Tongue (tissue), 2 donors: ENCODE results near the gene CLEC2L. TPM values are rescaled to one million over a fixed set of nuclear protein-coding genes. Genes with fewer than 3 reads are reported as not detected.
A peak's percentile ranks its signal among the peaks of the same experiment; 100 is the strongest.
"Not testable (repeated sequence)": the region's sequence is repeated elsewhere in the genome, so short reads cannot be mapped to it uniquely, and the experiment has no call there.

Source experiments
- DNase-seq: peaks from one replicate; pipeline ENCODE4 v3.0.0-alpha.2; 2015
- total RNA-seq: library from RNA; depleted of rRNA; stranded (reverse); fragments of >200 nt; gene quantifications from one replicate; pipeline ENCODE4 v1.2.3, GENCODE V29; 2014

CLEC2L gene
- total RNA-seq, 1 donor from 2014 or later, result not detected

DNA sequence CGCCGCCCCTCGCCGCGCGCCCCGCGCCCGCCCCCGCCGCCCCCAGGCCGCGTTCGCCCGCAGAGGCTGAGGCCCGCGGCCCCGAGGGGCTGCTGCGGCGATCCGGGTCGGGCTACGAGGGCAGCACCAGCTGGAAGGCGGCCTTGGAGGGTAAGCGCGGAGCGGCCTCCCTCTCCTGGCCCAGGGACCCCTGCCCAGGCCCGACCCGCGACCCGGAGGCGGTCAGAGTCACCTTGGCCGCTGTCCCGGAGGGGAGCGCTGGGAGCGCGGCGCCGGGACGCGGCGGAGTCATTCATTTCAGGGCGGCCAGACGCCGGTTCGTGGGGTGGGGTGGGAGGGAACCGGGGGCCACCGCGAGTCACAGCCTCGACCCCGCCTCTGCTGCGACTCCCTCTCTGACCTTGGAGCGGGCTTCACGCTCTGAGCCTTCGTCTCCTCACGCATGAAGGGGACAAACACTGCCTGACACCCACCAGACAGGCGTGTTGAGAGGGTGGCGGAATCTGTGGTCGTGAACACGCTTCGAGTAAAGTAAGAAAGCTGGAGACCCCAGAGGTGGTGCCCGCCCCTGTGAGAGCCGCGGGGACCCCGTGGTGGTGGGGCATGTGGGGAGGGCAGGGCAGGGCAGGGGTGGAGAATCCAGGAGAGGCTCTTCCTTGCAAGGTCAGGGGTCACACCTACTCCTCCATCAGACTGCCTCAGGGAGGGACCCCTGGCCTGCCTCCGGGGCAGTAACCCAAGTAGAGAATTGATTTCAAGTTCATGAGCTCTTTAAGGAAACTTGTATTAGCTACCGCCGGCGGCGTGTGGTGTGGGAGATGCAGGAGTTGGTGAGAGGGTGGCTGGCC is 707 bp downstream of the CLEC2L start:
- DNase-seq, result no peak

DNA sequence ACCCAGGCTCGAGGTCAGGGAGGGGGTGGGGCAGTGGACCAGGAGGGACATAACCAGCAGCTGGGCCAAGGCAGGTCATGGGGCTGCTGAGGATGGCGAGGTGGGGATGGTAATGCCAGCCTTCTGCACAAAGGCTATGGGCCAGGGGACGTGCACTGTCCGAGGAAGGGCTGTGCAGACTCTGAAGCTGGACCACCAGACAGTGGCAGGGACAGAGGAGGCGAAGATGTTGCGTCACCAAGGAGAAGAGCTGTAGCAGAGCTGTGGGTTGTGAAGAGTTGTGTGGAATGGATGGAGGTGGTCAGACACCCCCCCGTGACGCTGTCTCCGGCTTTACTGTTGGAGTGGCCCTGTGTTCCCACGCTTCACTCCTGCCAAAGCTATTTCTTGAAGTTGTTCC is 1.8 kb downstream of the CLEC2L start:
- no peak for DNase-seq

DNA sequence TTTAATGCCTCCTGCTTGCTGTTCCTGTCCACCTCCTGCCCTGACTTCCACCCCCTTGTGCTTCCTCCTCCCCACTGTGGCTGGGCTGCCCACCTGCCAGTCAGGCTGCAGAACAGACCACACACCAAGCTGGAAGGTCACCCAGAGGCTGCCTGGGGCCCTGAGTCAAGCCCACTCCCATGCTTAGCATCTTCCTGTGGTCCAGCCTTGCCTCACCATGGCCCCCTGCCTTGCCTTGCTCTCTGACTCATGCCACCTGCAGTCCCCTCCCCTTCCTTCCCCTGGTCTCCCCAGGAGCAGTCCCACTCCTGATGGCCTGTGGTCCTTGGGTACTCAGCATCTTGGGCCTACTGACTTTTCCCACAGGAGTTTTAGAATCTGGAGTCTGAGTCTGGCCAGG is 2.3 kb downstream of the CLEC2L start:
- DNase-seq, result no peak

DNA sequence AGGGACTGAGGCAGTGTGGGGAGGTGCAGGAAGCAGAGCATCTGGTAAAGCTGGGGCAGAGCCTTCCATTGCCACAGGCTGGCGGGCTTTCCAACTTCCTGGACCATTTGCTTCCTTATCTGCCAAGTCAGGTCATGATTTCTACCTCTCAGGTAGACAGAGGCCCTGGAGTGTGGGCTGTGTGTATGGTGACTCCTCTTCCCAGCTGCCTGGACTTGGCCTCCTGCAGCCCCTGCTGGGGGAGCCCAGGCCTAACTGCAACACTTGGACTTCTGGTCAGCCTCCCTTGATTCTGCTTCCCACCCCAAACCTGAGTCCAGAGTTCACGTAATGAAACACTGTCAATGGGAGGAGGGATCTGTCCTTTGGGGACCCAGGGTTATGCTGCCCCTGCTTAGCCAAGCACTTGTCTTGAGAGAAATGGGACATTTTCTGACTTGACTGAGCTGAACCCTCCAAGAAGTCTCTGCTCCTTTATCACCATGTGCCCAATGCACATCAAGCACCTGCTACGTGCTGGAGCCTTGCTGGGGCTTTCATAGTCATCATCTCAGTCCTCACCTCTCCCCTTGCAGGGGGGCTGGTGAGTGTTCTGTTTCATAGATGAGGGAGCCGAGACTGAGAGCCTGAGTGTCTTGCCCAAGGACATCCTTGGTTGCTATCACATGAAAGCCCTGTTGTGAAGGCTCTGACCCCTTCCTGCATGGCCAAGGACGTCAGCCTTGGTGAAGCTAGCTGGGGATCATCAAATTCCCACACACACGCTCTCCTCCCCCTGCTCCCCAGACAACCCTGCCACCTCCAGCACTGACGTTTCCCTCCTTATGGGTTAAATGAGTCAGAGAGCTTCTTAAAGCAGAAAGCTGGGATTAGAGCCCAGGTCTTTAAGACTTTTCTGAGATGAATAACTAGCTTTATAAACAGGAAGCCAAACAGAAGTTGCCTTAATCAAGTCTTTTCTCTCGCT is 3.4 kb downstream of the CLEC2L start:
- no peak for DNase-seq

DNA sequence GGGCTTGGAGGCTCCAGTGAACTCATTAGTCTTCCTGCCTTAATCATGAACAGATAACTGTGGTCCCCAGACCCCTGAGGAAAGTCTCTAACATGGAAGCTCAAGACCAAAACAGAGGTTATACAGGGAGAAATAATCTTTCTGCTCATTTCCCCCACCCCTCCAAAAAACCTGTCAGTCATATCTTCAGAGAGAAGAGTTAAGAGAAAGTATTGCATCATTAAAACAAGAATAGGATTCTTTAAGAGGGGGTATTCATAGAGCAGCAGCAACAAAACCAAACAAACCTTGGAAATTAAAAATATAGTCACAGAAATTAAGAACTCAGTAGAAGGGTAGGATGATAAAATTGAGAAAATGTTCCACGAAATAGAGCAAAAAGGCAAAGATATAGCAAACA is 7.6 kb downstream of the CLEC2L start:
- DNase-seq, result no peak

DNA sequence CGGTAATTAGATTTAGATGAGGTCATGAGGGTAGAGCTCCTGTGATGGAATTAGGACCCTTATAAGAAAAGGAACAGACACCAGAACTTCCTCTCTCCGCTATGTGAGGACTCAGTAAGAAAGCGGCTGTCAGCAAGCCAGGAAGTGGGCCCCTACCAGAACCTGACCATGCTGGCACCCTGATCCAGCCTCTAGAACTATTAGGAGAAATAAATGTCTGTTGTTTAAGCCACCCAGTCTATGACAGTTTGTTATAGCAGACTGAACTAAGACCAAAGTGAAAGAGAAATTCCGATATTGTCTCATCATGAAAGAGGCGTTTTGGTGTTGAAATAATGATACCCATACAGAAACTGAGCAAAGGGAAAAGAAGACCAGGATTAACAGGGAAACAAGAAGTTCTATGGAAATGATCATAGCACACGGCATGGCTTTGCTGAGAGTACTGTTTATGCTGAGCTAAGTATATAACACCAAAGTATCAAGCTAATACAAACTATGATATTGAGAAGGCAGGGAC is 9.2 kb downstream of the CLEC2L start:
- no peak for DNase-seq

DNA sequence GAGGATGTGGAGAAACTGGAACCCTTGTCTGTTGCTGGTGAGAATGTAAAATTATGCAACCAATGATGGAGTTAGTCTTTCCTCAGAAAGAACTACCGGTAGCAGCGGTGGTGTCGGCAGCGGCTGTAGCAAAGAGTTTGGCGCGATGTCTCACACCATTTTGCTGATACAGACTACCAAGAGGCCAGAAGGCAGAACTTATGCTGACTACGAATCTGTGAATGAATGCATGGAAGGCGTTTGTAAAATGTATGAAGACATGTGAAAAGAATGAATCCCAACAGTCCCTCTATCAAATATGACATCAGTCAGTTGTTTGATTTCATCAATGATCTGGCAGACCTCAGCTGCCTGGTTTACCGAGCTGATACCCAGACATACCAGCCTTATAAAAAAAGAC is 10.6 kb downstream of the CLEC2L start:
- DNase-seq, result no peak

DNA sequence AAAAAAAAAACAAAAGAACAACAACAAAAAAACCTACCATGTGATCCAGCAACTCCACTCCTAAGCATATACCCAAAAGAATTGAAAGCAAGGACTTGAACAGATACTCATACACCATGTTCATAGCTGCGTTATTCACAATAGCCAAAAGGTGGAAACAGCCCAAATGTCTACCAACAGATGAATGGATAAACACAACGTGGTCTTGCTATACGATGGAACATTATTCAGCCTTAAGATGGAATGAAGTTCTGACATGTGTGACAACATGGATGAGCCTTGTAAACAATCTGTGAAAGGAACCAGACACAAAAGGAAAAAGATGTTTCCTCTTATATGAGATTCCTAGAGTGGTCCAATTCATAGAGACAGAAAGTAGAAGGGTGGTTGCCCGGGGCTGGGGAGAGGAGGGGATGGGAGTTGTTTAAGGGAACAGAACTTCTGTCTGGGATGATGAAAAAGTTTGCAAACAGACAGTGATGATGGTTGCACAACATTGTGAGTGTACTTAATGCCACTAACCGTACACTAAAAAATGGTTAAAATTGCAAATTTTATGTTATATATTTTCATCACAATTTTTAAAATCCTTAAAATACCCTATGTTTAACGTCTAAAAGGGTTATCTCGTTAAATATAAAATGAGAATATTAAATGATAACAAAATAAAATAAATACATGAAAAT is 11.6 kb downstream of the CLEC2L start:
- DNase-seq, result peak; percentile 57

DNA sequence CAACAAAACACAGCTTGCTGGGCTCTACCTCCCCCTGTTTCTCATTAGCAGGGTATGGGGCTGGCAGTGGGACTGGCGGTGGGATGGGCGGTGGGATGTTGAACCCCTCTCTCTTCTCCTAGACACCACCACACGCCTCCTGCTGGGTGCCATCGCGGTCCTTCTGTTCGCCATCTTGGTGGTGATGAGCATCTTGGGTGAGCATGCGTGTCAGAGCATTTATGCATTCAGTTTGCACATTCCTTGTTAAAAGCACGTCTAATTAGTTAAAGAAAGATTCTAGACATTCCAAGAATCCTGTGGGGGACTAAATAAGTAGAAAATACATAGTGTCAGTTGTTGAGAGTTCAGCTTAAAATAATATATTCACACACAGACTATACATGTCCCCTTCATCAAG is 12.7 kb downstream of the CLEC2L start:
- DNase-seq, result no peak

DNA sequence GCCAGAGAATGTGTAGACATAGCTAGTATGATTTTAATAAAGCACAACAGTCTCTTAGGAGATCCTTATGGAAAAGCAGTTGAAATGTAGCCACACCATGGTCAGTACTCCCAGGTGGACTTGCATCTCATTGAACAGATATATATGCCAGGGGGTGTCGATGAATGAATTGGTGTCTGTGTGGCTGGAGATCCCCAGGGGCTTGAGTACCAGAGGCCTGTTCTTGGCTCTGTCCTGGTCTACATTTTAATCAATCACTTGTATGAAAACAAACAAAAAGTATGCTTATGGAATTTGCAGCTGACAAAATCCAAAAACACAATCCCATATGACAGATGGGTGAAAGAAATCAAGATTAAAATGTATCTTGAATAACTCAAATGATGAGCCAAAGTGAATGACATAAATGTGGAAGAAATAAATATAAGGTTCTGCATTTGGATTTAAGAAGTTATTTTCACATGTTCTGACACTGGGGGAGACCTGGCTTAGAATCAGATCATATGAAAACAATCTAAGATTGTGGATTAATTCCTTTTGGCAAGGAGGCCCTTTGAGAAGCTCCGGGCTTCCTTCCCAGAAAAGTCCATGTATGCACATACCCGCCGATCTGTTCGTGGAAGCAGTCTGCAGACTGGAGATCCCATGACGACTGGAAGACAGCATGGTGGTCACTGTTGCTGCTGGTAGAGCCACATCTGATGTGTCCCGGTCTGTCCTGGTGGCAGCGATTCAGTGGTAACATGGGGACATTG is 15.6 kb downstream of the CLEC2L start:
- DNase-seq, result peak; percentile 86

DNA sequence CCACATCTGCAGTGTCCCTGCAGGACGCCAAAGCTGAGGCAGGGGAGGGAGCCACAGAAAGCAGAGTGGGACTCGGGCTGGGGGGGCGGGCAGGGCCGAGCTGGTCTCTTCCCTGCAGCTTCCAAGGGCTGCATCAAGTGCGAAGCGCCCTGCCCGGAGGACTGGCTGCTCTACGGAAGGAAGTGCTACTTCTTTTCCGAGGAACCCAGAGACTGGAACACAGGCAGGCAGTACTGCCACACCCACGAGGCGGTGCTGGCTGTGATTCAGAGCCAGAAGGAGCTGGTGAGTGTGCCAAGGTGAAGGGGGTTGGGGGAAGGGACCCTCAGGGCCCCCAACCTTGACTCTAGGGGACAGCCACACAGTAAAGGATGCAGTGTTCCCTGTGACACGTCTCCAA is 16.7 kb downstream of the CLEC2L start:
- no peak for DNase-seq

DNA sequence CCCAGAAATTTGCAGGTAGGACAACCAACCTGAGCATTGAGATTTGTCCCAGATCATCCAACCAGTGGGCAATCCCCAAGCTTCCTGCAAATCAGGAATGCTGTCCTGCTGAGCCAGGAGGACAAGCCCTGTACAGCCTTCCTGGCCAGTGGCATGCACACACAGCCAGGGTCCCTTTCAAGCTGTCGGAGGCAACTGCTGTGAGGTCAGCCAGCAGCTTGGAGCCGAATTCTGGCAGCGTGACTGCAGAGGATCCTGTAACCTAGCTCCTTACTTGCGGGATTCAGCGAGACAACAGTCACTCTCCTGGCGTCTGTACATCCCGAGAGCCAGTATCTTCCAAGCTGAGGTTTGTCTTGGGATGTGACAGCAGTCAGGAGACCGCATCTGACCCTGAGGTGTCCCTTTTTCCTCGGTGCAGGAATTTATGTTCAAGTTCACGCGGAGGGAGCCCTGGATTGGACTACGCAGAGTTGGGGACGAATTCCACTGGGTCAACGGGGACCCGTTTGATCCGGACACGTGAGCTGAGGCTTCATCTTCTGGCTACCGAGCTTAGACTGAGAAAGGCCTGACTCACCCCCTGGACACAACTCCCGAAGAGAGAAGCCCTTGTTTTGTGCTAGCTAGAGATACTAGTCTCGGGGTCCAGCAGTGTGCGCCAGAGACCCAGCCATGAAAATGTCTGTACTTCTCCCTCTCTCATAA is 18.3 kb downstream of the CLEC2L start:
- peak; percentile 17 for DNase-seq

DNA sequence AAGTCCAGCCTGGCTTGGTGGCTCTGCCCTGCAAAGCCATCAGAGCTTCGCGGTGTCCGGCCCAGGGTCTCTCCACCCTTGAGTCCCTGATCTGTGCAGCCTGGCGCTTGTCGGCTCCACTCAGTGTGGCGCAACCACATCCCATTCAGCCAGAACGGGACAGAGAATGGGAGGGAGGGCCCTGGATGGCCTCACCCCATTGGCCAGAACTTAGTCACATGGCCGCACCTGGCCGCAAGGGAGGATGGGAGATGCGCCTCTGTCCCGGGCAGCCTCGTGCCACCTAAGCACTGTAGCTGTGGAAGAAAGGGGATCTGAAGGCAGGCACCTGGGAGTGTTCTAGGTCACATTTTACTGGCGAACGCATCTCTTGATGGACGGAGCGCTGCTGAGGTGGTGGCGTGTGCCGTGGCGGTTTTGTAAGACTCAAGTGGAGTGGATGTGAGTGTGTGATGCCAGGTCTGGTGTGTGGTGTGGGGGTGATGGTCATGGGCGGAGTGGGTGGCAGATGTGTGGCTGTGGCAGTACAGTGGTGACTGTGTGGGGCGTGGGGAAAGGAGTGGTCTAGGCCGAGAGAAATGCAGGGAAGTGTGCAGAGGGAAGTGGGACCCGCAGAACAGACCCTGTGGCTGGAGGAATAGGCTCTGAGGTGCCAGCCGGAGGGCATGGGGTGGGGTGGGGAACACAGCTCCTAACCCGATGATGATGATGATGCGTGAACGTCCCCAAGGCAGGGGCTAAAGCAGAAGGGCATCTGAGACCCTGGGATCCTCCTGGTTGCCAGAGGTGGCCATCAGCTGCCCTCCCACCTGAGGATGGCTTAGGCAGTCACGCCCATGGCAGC is 19.0 kb downstream of the CLEC2L start:
- DNase-seq, result no peak

DNA sequence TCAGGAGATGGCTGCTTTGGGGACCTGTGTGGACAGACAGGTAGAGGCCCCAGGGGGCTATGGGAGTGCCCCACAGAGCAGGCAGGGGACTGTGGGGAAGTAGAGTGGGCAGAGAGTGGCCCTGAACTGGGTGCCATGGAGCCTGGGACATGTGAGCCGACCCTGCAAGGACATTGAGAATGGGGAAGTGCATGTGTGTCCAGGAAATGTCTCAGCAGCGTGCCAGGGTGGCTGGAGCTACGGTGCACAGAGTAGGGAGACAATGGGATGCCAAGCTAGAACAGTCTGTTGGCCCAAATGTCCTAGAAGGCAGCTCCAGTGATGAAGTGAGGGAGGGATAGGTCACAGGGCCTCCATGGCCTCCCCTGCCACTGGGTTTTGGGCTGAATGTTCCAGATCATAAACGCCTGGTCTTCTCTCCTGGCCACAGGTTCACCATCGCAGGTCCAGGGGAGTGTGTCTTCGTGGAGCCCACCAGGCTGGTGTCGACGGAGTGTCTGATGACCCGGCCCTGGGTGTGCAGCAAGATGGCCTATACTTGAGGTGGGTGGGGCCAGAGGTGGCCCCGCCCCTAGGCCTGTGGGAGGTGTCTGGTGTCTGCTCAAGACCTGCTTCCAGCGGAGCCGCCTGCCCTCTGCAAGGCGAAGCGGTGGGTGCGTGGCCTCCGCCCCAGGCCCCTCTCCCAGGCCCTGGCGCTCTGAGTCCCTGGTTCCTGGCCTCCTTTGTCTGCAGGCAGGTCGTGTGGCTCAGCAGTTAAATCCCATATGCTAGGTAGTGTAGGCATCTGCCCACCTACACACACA is 20.5 kb downstream of the CLEC2L start:
- no peak for DNase-seq

DNA sequence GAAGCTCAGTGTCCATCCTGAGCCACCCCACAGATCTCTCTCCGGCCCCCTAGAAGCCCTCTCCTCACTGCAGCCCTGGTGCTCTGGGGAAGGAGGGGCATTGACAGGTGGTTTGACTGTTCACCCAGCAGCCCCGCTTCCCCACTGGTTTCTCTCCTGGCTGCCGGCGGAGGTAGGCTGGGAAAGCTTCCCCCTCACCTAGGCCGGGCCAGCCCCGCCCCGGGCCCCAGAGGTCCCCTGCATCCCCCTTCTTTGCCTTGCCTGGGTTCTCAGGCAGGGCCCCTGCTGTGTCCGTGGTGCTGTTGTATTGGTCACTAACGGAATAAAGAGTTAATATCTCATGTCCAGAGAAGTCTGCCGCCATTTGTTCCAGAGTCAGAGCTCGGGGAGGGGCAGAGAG is 21.2 kb downstream of the CLEC2L start:
- no peak for DNase-seq

DNA sequence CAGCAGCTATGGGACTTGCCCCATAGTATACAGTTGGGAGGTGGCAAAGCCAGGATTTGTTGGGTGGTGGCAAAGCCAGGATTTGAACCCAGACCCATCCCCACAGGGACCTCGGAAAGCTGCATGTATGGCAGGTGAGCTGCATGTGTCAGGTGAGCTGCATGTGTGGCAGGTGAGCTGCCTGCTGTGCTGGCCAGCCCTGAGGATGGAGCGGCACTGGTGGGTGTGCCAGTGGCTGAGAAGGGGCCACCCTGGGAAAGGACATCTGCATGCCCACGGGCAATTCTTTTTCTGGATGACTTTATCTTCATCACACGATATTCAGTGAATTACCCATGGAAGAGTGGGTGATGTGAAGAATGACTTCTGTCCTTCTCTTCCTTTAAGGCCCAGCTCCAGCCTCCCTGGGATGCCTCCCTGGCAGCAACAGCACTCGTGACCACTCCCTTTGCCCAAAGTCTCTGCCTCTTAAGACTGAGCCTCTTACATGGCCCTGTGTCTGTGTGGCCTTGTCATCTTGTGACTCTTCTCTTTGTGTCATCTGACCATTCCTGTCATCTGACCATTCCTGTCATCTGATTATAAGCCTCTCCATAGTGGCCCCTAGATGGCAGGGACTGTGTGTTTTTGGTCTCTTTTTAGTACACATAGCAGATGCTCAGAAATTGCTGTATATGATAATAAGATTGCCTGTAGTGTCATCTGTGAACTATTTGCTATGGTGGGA is 25.0 kb downstream of the CLEC2L start:
- DNase-seq, result no peak

DNA sequence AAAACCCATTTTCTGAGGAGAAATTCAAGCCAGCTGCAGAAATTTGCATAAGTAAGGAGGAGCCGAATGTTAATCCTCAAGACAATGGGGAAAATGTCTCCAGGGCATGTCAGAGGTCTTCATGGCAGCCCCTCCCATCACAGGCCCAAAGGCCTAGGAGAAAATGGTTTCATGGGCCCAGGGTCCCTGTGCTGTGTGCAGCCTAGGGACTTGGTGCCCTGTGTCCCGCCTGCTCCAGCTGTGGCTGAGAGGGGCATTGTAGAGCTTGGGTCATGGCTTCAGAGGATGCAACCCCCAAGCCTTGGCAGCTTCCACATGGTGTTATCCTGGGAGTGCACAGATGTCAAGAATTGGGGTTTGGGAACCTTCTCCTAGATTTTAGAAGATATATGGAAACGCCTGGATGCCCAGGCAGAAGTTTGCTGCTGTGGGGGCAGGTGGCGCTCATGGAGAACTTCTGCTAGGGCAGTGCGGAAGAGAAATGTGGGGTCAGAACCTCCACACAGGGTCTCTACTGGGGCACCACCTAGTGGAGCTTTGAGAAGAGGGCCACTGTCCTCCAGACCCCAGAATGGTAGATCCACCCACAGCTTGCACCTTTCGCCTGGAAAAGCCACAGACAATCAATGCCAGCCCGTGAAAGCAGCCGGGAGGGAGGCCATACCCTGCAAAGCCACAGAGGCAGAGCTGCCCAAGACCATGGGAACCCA is 30.7 kb downstream of the CLEC2L start:
- DNase-seq, result not testable (repeated sequence)
